GM19372 (cell line): ENCODE measurements around the gene DNAJB5.

Source experiments
- ATAC-seq: cut with Tn5 transposase; IDR thresholded peaks from one replicate; pipeline ENCODE4 v1.9.1; 2021; ENCODE audit warnings: mild to moderate bottlenecking, low read depth, moderate library complexity; ENCODE audit not compliant: unreplicated experiment

DNAJB5 gene

DNA sequence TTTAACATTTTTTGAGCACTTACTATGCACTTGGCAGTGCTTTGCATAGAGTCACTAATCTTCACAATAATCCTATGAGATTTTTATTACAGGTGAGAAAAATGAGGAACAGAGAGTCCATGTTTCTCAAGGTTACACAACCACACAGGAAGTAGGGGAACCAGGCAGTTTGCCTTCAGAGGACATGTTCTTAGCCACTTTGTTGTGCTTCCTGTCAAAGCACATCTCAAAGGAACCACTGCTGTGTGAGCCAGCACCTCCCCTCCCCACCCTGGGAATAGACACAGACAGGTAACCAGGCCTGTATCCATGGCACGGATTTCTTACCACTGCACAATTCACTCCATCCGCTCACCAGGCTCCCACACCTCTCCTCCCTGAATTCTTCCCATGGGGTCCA, 6.3 kb upstream of the DNAJB5 start:
- ATAC-seq, result no peak

DNA sequence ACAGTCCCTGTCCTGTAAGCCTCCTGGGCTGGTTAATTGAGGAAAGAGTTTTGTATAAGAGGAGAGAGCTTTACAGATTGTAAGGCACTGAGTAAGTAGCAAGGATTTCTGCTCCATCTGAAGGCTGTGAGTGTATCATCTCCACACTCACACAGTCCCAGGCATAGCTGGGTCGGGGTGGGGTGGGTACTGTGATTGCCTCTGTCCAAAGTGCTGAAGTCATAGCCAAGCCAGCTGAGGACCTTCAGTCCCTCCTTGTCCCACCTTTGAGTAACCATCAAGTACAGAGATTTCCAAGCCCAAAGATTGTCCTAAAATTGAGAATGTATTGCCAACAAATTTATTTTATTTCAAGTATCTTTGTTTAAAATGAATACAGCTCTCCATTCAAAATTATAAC, 5.5 kb upstream of the DNAJB5 start:
- ATAC-seq, result no peak

DNA sequence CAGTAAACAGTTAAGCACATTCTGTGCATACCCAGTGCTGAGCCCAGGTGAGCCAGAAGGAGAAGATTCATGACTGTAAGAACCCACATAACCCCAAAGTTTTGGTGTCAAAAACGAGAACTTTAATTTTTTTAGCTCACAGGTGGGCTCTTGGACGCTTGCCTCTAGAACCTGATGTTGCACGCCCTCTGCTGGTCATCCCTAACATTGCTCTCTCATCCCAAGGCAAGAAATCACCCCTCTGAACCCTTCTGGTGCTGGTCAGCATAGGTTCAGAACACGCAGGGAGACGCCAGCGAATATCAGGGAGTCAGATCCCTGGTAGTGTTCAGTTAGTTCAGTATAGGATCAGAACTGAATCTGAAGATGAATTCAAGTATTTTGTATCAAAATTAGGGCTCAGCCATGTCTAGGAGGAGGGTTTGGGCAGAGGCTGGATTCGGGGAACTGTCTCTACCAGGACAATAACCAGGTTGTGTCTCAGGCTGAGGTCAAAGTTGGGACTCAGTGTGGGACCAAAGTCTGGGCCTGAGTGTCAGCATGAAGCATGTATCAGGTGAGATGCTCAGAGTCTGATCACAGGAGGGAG, 4.1 kb upstream of the DNAJB5 start:
- ATAC-seq, result no peak

DNA sequence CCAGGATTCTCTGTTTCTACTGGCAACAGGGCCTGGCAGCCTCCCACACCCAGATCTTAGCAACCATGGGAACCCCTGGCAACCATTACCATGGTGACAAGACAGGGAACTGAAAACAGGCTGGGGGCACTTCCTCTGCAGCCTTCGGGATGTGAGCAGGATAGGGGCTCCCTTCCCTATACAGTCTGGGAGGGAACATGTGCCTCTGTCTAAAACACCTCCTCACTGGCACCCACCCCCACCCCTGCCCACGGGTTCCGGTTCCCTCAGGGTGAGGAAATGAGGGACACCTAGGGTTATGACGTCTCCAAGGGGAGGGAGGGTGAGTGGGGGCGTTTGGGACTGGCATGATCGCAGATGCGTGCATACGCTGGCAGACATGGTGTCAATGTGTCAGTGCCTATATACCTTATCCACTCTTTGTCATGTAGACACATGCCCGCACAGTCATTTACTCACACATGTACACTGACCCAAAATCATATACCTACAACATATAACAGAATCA, 3.0 kb upstream of the DNAJB5 start:
- ATAC-seq, result no peak

DNA sequence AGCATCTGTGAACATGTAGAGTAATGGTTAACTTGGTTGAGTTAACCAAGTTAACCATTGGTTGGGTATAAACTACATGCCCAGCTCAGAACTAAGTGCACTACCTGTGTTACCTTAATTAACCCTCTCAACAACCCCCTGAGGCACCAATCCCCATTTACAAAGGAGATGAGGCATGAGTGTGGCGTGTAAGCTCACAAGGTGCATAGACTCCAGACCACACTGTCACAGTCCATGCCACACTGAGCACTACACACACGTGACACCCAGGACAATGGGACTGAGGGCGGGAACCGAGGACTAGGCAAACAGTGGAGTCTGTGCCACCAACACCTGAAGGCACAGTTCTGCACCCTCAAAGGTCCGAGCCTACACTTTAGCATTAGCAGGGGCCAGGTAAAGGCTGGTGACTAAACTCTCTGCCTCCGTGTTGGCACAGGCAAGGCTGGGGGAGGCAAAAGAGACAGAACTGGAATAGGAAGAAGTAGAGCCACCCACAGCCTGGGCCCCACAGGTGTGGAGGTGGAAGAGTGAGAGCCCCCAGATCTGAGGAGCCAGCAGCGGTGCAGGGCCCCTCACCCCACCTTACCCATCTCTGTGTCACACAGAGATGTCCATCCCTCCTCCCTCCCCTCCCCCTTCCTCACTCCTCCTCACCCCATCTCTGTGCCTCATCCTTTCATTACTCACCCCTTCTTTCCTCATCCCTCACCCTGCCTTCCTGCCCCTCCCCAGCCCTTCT, 2.2 kb upstream of the DNAJB5 start:
- ATAC-seq, result no peak

DNA sequence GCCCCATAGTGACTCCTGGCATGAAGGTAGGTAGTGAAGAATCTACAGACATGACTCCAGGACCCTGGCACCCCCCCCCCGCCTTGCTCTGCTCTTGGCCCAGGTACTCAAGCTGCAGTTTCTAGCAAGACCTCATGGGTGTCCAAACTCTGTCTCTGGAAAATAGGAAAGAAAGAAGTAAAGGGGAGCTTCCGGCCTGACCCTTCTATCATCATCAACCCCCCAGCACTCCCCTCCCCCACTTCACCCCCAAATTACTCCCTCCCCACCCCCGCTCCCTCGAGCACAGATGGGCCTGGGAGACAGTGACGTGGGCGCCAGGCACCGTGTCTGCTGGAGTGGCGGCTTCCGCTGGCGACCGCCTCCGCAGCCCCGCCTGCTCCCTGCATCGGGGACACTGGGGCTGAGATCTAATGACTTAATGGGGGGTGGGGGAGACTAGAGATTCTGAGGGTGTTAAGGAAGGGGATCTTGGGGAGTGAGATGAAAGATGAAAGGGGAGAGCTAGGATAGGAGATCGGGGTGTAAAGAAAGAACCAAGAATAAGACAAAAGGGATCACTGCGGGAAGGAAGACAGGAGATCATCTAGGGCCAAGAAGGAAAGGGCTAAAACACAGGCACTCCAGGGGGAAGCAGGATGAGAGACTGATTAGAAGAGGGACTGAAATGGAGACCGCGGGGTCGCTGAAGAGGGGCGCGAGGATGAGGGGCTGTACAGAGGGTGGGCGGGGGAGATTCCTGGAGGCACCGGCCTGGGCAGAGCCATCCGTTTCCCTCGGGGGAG, 1.1 kb upstream of the DNAJB5 start:
- ATAC-seq, result no peak

DNA sequence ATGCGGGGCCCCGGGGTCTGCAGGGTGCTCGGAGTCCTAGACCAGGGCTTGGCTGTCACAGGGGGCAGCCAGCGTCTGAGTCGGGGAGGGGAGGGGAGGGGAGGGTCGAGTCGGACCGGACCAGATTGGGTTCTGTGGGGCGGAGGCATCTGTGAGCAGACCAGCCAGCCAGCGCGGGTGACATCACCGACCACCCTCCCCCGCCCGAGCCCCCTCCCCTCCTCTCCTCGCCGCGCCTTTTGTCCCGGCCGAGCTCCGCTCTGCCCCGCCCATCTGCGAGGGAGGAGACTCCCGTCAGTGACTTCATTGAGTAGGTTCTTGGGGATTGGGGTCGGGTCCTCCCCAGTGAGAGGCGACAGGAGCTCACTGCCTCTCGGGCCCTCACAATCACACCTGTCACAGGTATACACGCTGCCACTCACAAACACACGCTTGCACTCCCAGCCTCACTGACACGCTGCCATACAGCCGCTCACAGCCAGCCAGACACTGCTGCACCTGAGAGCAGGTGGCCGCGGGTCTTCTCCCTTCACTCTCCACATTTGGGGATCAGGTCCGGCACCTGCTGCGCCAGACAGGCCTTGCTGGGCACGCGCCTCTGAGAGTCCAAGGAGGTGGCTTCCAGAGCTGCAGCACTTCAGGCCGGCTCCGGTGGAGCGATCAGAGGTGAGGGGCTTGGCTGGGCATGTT, 546 bp downstream of the DNAJB5 start:
- ATAC-seq, result no peak

DNA sequence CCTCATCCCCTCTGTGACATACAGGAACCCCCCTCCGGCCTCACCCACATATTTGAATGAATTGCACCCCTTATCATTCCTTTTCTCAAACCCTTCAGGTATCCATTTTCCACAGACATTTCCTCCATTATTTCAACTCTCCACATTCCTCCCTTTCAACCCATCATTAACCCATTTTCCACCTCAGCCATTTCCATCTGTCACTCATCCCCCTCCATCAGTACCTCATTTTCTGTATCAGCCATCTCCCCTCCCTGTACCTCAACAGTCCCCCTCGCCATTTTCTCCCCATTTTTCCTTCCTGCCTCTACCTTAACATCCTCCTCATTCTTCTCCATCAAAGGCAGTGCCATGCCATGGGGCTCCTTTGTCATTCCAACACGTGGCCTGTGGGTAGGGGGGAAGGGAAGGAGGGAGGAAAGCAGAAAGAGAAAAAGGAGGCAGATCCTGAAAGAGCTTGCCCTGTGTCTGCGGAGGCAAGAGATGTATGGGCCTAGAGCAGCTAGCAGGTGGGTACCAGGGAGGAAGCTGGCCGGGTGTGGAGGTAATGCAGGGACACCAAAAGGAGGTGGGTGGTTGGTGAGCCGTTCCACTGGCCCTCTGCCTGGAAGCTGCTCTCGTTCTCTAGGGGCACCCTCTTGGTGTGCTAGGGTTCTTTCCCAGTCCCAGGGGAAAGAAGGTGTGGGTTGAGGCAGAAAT, 1.5 kb downstream of the DNAJB5 start:
- ATAC-seq, result no peak

DNA sequence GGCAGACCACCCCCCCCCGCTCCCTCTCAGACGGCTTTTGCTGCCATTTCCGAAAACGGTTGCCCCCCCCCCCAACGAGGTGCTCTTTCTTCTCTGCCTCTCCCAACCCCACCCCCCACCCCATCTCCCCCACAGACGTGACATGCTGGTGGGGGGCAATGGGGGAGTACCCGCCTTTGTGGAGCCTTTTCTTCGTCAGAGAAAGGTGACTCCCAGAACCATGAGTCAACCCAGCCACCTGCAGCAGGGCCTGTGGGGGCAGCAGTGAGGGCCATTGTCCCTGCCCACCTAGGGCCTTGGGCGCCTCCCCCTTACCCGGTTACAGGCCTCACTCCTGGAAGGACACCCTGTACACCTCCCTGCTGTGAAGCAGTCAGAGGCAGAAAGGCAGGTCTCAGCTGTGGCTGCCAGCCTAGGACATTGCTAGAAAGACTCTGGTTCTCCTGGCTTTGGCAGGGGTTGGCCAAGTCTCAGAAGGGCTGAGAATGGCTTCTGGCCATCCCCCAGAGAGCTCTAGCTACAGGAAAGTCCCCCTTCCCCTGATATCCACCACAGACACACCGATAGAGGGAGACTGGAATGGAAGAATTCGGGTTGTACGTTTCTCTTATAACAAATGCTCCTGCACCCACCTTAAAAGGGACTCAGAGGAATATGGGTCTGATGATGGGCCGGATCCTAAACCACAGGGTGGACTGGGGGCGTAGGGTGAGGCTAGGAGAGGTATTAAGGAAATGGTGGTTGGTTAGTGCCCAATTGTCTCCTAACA, 2.2 kb downstream of the DNAJB5 start:
- no peak for ATAC-seq

DNA sequence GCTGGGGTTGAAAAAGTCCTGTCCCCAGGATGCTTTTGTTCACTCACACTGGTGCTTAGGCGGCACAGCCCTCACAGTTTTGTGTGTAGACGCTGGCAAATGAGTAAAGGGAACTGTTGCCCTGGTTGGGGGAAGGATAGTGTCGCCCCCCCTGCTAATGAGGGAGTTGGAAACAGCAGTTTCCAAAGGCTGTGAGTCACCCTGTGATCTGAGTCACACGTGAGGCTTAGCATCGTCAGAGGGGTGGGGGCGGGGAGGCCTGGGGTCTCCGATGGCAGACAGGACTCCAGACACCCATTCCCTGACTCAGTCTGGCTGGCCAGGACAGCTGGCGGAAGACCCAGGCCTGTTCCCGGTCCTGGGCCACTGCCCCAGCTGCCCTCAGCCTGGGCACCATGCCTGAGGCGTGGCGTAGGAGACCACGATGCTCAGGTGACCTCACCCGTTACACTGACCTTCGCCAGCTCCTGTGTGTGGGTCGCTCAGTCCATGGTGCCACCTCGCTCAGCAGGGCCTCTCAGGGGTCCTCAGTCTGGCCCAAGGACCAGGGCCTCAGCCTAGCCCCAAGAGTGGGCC, 2.9 kb downstream of the DNAJB5 start:
- no peak for ATAC-seq

DNA sequence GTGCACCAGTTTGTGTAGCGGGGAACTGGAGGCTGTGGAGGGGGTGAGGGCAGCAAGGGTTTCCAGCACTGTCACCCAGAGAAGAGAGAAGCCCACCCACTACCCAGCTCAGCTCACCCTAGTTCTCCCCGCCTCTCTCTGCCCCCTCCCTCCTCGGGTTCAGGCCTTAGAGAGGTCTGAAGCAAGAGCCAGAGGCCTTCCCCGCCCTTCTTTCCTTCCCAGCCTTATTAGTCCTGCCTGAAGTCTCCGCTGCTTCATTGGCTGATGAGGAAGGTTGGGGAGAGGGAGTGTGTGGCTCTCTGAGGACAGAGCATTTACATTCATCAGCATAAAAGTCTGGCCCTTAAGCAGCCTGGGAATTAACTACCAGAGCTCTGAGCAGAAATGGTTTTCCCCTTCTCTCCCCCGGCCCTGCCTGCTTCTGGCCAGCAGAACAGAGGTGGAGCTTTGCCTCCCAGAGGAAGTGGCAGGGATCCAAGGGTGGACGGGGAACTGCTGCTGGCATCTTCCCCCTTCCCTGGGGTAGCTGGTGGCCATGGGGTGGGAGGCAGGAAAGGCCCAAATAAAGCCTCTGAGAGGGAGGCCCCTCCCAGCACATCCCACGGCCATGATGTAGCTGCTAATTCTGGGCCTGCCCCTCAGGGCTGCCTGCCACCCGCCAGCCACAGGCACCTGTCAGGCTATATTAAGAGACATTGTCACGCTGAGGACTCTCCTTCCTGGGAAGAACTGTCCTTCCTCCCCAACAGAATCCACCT, 4.1 kb downstream of the DNAJB5 start:
- ATAC-seq, result no peak

DNA sequence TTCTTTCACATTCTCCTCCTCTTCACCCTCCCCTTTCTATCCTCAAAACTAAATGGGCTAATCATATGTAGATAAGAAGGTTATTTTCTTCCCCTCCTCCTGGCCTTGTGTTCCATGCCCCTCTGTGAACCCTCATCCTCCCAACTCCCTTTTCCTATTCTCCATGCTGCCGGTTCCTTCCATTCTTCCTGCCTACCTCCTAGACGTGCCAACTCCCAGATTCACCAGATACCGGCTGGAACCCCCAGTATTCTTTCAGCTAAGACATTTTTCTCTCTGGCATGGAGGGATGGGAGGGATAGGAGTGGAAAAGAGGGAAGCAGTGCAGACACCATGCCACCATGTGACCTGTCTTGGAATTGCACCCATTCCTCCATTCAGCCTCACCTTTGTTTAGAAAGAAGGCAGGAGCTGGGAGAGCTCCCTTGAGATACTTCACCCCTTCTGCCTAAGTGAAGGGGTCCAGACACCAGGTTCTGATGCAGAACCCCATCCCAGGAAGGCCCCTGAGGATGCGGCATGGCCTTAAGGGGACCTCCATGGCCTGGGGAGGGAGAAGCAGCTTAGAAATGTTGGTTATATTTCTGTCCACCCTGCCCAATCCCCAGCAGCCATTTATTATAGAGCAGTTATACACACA, 4.8 kb downstream of the DNAJB5 start:
- ATAC-seq, result no peak

DNA sequence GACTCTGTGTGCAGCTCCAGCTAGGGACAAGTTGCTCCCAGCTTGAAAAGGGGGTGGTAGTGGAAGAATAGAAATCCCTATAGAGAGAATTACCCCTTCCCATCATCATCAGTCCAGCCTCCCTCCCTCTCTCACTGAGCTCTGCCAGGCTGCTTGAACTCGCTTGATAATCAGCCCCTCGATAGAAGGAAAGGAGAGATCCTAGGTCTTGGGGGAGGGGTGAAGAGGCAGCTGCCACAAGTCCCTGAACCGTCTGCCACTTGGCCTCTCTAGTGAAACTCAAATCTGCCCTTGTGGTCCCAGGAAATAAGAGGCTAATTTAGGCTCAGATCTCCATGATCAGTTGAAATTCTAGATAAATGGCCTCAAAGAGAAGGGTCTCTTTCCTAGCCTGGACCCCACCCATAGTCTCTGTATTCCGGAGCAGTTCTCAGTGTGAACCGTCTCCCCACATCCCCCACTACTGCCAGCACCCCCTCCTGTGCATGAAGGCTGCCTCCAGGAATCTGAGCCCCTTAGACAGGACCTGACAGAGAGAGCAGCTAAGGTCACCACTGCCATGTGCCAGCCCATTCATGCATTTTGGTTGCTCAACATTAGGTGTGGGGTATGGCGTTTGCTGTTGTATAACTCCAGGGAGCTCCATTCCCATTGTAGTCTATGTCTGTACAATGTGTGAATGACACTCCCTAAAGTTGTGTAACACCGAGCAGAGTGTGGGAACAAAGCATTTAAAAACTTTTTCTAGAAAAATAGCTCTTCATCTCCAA, 5.5 kb downstream of the DNAJB5 start:
- no peak for ATAC-seq

DNA sequence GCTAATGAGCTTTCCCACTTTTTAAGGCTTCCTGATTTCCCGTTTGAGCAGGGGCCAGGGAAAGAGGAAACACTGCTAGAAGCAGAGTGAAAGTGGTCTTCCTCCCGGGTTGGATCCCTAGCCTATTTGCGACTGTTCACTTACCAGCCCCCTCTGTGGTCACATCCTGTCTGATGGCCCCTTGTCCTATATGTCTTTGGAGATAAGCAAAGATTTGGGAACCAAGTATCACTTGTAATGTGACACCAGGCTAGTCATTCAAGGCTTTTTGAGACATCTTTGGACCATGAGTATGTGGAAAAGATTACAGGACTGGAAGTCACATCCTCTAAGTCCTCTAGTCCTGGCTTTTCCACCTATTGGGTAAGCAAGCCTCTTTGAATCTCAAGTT, 6.1 kb downstream of the DNAJB5 start:
- ATAC-seq, result no peak

DNA sequence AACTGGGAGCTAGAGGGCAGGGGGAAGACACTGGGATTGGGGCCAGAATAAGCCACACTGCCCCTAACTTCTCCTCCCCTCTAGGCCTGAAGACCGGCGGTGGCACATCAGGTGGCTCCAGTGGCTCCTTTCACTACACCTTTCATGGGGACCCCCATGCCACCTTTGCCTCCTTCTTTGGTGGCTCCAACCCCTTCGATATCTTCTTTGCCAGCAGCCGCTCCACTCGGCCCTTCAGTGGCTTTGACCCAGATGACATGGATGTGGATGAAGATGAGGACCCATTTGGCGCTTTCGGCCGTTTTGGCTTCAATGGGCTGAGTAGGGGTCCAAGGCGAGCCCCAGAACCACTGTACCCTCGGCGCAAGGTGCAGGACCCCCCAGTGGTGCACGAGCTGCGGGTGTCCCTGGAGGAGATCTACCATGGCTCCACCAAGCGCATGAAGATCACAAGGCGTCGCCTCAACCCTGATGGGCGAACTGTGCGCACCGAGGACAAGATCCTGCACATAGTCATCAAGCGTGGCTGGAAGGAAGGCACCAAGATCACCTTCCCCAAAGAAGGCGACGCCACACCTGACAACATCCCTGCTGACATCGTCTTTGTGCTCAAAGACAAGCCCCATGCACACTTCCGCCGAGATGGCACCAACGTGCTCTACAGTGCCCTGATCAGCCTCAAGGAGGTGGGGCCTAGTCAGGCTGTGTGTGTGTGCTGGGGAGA, 6.8 kb downstream of the DNAJB5 start:
- ATAC-seq, result no peak

DNA sequence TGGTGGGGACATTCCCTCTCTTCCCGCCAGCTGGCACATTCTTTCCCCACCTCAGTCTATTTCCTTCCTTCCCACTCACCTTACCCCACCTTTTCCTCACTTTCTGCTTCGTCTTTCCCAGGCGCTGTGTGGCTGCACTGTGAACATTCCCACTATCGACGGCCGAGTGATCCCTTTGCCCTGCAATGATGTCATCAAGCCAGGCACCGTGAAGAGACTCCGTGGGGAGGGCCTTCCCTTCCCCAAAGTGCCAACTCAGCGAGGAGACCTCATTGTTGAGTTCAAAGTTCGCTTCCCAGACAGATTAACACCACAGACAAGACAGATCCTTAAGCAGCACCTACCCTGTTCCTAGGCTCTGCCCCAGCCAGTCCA, 7.3 kb downstream of the DNAJB5 start:
- no peak for ATAC-seq

DNA sequence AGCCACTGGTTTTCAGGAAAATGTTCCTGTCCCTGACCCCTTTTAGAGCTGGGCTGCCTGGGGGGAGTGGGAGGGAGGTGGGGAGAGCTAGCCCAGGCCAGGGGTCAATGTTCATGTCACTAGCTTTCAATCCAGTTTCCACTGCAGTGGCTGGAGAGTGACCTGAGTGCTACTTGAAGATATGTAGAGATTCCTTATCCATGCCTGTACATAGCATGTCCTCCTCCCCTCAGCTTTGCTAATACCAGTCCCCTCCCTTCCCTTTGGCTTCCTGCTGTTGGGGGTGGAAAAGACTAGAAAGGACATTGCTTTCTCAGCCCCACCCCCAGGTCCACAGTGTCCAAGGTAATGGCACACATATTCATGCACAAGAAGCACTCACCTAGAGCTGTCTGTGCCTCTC, 7.8 kb downstream of the DNAJB5 start:
- no peak for ATAC-seq
